DOHH2 (cell line): ENCODE data around the gene CCT8L2.

Experiments used
- CTCF ChIP-seq: fragments of 200-600 bp; sonication (generic); IDR thresholded peaks from one replicate; pipeline ENCODE4 v1.5.1; 2014; ENCODE audit warnings: antibody characterized with exemption, mild to moderate bottlenecking, low read depth, low read length; ENCODE audit not compliant: poor library complexity, severe bottlenecking
- EZH2phosphoT487 ChIP-seq: fragments of 200-600 bp; sonication (generic); IDR thresholded peaks from 2 replicates; pipeline ENCODE4 v1.6.1; 2017; ENCODE audit warnings: borderline replicate concordance, mild to moderate bottlenecking, antibody characterized with exemption, low read length, moderate library complexity, mixed read lengths

DNA sequence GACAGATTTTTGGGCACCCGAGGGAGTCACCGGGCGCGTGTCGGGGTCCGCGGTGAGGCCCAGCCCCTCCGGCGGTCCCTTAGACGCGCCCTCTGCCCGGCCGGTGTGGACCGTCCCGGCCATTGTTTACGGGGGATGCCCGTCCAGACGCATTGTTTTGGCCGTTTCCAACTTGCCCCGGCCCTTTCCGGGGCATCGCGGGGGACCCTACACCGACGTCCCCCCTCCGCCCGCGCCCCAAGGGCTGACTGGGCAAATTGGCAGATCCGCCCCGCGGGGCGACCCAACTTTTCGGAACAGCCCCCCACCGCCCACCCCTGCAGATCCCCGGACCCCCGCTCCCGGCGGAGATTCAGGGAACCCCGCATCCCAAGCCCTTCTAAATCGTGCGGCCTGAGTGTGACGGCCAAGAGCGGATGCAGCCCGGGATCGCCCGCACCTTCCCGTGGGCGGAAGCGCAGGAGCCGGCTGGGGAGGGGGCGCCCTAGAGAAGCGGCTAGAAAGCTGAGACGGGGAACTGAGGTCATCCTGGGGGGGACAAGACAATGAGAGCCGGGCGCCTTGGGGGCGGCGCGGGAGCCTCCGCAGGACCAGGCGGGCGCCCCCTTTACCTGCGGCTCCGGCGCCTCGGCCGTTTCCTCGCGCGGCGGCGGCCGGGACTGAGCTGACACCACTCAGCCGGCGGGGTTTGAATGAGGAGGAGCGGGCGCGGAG lies 17.1 kb upstream of the CCT8L2 start:
- TF ChIP-seq CTCF (no peak), EZH2phosphoT487 (no peak)
